Measurements from ENCODE around the gene LPCAT2.

Gene LPCAT2

DNA sequence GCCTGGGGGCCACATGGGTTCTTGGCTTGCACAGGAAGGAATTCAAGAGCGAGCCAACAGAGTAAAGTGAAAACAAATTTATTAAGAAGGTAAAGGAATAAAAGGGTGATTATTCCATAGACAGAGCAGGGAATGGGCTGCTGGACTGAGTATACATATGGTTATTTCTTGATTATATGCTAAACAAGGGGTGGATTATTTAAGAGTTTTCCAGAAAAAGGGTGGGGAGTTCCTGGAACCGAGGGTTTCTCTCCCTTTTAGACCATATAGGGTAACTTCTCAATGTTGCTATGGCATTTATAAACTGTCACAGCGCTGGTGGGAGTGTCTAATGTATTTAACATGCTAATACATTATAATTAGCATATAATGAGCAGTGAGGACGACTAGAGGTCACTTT, 27.8 kb upstream of the LPCAT2 start:
- no peak for DNase-seq

DNA sequence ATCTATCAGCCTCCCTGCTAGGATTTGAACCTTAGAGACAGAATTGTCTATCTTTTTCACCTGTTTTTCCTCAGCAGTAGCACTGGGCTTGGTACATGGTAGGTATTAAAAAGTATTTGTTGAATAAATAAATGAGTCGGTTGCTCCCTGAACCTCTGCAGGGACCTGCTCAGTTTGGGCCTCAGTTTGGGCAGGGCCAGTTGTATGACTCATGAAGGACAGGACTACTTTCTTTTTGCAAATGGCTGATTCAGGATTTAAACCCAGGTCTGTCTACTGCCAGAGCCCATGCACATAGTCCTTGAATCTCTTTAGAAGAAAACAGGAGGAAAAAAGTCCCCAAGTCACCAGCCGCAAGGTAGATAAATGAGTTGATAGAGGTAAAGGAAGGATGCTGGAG, 26.8 kb upstream of the LPCAT2 start:
- DNase-seq: no peak

DNA sequence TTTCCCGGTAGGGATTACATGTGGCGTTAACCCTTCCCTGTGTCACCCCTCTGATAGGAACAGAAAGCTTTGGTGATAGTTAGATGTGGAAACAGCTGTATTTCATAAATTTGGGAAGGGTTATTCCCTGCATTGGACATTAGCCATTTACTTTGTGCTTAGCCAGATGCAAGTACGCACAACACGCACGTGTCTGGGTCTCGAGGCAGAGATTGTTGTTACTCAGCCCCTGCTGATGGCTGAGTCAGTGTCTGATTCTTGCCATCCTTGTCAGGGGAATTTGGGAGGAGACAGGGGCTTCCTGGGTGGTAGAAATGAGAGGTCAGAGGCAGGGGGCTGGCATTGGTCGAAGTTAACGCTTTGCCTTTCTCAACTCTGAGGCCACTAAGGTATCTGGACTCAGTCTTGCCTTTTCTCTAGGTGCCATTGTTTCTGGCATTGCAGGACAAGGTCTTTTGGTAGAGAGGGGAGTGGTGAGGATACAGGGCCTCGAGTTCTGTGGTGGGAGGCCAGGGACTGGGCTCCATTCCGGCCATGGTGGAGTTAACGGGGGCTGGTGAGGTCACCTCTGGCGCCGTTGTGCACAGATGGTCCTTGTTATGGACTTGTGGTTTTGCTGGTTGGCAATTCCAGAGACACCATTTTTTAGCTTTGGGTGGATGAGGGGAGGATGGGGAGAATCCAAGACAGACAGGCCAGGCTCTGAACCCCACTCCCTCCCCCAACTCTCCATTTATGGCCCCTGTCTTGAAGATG, 21.6 kb upstream of the LPCAT2 start:
- DNase-seq: peak; percentile 97

DNA sequence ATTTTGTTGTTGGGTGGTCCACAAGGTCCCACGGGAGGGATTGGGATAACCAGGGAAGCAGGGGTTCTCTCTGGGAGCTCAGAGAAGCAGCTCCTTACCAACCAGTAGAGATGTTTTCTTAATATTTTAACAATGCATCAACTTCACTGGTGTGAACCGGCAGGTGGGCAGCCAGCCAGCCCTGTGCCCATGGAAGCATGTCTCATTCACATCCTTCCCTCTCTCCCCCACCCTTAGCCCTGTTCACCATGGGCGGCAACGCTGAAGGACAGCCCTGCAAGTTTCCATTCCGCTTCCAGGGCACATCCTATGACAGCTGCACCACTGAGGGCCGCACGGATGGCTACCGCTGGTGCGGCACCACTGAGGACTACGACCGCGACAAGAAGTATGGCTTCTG, 20.6 kb upstream of the LPCAT2 start:
- peak; percentile 55 for DNase-seq

- no peak for DNase-seq
Observed at GRCh38 chr16:55489119-55489955, 19.5 kb upstream of the LPCAT2 start.

GRCh38 chr16:55489956-55490265, 19.0 kb upstream of the LPCAT2 start:
- no peak for DNase-seq

DNA sequence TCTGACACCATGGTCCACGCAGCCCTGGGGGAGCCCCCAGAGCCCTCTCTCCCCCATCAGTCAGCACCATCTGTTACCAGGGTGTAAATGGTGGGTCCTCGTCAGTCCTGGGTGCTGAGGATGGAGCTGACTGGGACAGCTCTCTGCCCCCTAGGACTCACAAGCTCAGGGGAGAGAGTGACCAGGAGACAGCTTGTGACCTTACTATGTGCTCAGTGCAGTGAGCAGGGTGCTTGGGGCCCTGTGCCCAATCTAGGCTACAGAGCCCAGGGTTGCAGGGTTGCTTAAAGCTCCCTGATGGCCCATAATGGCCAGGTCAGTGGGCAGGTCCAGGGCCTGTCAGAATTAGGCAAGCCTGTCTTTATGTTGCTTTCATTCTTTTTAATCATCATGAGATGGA, 18.6 kb upstream of the LPCAT2 start:
- DNase-seq: no peak

GRCh38 chr16:55491691-55492090, 17.2 kb upstream of the LPCAT2 start:
- no peak for DNase-seq

DNA sequence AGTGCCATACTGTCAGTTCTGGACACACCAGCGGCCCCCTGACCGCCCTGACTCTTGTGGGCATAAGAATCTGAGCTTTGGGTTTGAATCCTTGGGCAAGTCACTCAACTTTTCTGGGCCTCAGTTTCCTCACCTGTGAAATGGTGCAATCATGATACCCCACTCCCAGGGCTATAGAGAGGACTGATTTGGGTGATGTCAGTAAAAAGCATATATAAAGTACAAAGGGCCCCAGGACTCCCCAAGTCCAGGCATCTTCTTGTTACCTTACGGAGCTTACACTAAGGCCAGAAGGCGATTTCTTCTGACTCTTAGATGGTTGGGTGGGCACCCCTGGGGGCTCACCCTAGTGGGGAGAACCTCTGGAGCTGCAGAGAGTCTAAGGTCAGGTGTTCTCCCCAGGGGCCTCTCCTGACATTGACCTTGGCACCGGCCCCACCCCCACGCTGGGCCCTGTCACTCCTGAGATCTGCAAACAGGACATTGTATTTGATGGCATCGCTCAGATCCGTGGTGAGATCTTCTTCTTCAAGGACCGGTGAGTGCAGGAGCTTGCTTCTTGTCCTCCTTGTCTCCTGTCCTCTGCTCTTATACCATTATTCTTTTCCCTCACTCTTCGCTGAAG, 16.0 kb upstream of the LPCAT2 start:
- no peak for DNase-seq

DNA sequence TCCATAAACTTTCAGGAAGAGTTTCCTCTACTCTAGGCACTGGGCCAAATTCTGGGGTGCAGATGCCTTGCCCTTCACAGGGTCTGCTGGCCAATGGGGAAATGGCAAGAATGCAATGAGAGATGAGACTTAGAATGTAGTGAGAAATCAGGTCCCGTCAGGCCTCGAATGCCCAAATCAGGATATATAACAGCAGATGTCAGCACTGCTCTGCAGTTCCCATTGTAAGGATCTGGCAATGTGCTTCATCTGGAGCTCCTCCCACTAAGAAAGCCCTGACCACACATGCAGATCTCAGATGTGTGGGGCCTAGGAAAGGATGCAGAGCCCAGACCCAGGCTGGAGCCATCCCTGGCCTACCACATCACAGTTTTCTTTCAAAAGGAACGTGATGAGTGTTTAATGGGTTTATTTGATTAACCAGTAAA, 13.9 kb upstream of the LPCAT2 start:
- DNase-seq: peak; percentile 99

DNA sequence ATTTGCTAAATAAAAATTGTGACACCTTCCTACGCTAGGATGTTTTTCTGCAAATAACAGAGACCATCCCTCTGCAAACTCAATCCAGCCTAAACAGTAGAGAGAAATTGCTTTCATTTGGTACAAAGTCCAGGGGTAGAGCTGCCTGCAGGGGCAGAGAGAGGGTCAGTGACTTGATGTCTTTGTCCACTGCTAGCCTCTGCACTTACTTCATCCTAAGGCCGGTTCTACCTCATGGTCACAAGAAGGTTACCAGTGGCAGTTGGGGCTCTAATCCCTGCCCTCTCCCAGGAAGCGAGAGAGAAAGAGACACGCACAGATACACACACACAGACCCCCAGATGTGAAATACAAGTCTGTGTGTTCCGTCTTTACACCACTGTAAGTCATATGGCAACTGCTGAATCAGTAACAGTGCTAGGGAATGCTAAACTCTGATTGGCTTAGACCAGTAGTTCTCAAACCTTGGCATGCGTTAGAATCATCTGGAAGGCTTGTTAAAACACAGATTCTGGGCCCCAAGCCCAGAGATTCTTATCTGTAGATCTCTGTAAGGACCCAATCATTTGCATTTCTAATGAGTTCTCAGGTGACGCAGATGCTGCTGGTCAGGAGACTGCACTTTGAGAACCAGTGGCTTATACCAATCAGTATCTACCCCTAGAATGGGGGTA, 13.1 kb upstream of the LPCAT2 start:
- peak; percentile 71 for DNase-seq

DNA sequence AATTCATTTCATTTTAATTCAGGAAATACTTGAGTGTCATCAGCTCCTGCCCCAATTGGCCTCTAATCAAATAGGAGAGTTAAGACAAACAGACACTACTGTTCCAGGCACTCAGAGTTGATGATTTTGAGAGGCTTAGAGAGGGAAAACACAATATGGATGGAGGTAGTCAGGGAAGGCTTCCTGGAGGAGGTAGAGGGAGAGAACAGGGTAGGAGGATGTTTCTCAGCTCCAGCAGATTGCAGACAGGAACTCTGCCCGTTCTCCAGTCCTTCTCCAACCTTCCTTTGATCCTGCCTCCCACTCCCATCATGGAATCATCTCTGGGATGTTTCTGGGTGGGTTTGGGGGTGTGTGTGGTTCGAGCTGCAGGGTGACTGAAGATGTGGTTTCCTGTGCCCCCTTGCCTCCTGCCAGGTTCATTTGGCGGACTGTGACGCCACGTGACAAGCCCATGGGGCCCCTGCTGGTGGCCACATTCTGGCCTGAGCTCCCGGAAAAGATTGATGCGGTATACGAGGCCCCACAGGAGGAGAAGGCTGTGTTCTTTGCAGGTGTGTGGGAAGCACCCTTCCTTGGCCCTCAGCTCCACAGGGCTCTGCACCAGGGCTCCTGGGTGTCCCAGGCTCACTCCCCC, 12.2 kb upstream of the LPCAT2 start:
- DNase-seq: no peak

- no peak for DNase-seq
Observed at GRCh38 chr16:55497558-55497957, 11.3 kb upstream of the LPCAT2 start.

DNA sequence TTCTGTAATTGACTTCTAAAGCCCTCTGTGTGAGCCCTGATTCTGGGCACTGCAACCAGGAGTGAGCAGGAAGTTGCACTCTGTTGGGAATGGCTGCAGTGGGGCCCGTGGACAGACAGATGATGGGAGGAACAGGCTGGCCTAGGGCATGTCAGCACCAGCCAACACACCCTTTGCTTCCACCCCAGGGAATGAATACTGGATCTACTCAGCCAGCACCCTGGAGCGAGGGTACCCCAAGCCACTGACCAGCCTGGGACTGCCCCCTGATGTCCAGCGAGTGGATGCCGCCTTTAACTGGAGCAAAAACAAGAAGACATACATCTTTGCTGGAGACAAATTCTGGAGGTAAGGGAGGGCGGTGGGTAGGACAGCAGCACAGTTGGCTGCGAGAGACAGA, 10.8 kb upstream of the LPCAT2 start:
- DNase-seq: no peak

DNA sequence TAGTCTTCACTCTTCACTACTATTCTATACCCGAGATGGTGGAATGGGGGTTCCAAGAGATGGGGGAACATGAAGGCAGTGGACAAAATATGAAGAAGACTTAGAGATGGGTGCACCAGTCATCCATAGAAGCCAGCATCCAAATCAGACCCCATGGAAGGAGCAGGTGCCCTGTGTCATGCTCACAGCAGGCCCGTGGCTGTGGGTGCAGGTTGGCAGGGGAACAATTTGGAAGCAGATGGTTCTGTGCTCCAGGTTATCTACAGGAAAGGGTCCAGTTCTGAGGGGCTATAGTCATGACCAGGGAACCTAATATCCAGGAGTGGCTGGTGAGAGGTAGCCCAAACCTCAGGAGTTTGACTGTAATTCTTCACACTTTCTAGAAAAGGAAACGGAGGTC, 9.6 kb upstream of the LPCAT2 start:
- DNase-seq: no peak

DNA sequence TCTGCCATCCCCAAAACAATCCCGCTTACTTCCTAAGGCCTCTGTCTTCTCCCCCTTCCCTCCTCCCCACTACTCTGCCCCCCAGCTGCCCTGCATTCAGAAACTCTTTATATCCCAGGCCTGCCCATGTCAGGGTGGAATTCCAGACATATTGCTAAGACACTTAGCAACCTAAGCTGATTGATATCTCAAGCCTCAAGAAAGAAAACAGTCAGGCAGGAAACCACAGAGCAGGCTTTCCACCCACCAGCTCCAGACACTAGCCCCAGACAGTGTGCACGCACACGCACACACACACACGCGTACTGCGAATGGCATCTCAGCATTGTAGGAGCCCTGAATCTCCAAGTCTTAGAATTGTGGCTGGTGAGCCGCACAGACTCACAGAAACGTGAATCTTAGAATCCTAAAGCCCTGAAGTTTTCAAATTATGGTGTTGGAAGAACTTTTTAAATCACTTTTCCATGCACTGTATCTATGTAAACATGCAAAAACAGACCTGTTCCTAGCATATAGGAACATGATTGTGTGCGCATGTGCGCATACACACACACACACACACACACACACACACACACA, 8.8 kb upstream of the LPCAT2 start:
- peak; percentile 99 for DNase-seq

DNA sequence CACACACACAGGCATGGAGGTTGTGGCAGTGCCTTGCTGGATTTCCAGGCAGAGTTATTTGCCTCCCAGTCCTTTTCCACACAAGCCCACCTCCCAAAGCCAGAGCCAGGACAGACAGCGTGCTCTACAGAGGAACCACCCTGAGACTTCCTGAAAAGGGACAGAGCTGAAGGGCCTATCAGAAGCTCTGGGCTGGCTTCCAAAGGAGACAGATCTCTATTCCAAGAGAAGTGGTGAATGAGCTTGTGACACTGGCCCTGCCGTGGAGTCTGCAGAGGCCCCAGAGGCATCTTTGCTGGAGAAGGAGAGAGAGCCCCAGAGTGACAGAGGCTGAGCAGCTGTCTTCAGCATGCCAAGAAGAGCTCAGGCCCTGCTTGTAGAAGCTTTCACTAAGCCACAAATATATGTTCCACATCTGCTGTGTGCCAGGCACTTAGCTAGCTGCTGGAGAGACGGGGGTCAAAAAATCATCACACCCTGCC, 8.3 kb upstream of the LPCAT2 start:
- DNase-seq: peak; percentile 83

GRCh38 chr16:55501549-55502322, 7.1 kb upstream of the LPCAT2 start:
- no peak for DNase-seq

- peak; percentile 57 for DNase-seq
Observed at GRCh38 chr16:55502801-55503366, 6.0 kb upstream of the LPCAT2 start.

DNA sequence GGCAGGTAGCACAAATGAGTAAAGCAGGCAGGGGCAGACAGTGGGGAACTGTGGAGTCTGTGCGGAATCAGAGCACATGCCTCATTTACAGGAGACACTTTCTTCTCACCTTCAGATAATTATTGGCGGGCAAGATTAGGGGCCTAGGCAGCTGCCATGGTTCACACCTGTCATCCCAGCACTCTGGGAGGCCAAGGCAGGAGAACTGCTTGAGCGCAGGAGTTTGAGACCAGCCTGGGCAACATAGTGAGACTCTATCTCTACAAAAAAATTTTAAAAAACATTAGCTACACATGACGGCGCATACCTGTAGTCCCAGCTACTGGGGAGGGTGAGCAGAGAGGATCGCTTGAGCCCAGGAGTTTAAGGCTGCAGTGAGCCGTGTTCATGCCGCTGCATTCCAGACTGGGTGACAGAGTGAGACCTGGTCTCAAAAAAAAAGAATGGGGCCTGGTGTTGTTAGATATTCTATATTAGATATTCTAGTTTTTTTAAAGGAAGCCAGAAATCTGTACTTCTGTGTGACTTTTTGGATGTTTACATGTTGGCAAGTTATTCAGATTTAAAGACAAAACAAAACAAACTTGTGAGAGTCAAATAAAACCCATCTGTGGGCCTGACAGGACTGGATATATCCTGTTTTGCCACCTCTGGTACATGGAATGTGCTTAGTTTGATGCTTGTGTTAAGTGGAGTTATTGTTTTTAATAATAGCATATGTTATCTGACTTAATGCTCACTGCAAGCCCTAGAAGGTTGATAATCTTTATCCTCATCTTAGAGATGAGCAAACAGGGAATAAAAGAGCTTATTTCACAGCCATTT, 4.9 kb upstream of the LPCAT2 start:
- DNase-seq: no peak

Measured in fibroblast of skin of scalp (primary cell).